ENCODE data around the gene U2AF1L4.

Gene U2AF1L4

GRCh38 chr19:35745328-35746086, at the start of gene U2AF1L4, which contains the start of gene PSENEN:
TSS of gene U2AF1L4 (minus strand) at chr19:35745418. CDS start at chr19:35745391, 27 bp downstream.
TSS of gene PSENEN (plus strand) at chr19:35745651. CDS start at chr19:35745931, 280 bp downstream.
- peak; percentile 84 to 96 for DNase-seq (ENCODE audit: low read depth in 2 of 2, low spot score in 1 of 2)

- no peak for DNase-seq (ENCODE audit: low read depth in 2 of 2, low spot score in 1 of 2)
Observed at GRCh38 chr19:35793381-35794165, 48.4 kb upstream of the U2AF1L4 start.

GRCh38 chr19:35792888-35793287, 47.7 kb upstream of the U2AF1L4 start:
- no peak for DNase-seq (ENCODE audit: low read depth in 2 of 2, low spot score in 1 of 2)

- no peak for DNase-seq (ENCODE audit: low read depth in 2 of 2, low spot score in 1 of 2)
Observed at GRCh38 chr19:35792312-35792711, 47.1 kb upstream of the U2AF1L4 start.

- DNase-seq (ENCODE audit: low read depth in 2 of 2, low spot score in 1 of 2) = no peak
Observed at GRCh38 chr19:35791814-35792279, 46.6 kb upstream of the U2AF1L4 start.

- DNase-seq (ENCODE audit: low read depth in 2 of 2, low spot score in 1 of 2) = no peak
Observed at GRCh38 chr19:35790981-35791813, 46.0 kb upstream of the U2AF1L4 start.

GRCh38 chr19:35789978-35790944, 45.0 kb upstream of the U2AF1L4 start:
- no peak for DNase-seq (ENCODE audit: low read depth in 2 of 2, low spot score in 1 of 2)

- no peak for DNase-seq (ENCODE audit: low read depth in 2 of 2, low spot score in 1 of 2)
Observed at GRCh38 chr19:35789195-35789977, 44.2 kb upstream of the U2AF1L4 start.

- DNase-seq (ENCODE audit: low read depth in 2 of 2, low spot score in 1 of 2) = no peak
Observed at GRCh38 chr19:35788205-35788960, 43.2 kb upstream of the U2AF1L4 start.

GRCh38 chr19:35787227-35787799, 42.1 kb upstream of the U2AF1L4 start:
- no peak for DNase-seq (ENCODE audit: low read depth in 2 of 2, low spot score in 1 of 2)

- DNase-seq (ENCODE audit: low read depth in 2 of 2, low spot score in 1 of 2) = no peak
Observed at GRCh38 chr19:35786299-35787160, 41.3 kb upstream of the U2AF1L4 start.

- no peak for DNase-seq (ENCODE audit: low read depth in 2 of 2, low spot score in 1 of 2)
Observed at GRCh38 chr19:35785339-35785627, 40.1 kb upstream of the U2AF1L4 start.

GRCh38 chr19:35784503-35785338, 39.5 kb upstream of the U2AF1L4 start:
- DNase-seq (ENCODE audit: low read depth in 2 of 2, low spot score in 1 of 2) = no peak

GRCh38 chr19:35783469-35784434, 38.5 kb upstream of the U2AF1L4 start:
- no peak for DNase-seq (ENCODE audit: low read depth in 2 of 2, low spot score in 1 of 2)

GRCh38 chr19:35782589-35782988, 37.4 kb upstream of the U2AF1L4 start:
- DNase-seq (ENCODE audit: low read depth in 2 of 2, low spot score in 1 of 2) = no peak

Measured in stimulated activated CD8-positive, alpha-beta memory T cell treated with anti-CD3 and anti-CD28 coated beads, Interleukin-4, amount 100 ng/mL, for 4 hours (primary cell).